HCT116 (cell line): ENCODE results near the gene PREX1. TPM values are rescaled to one million over a fixed set of nuclear protein-coding genes. Genes with fewer than 3 reads are reported as not detected.

Experiments used
- ATAC-seq: fragments of 200-7000 bp; cut with Tn5 transposase; 2 replicates; pipeline ENCODE4 v1.9.1; 2020; ENCODE audit warnings: mild to moderate bottlenecking, moderate library complexity
- BruUV-seq: library from RNA; stranded (reverse); fragments of 400-500 nt; replicated peaks from 2 replicates; lab custom pipeline; 2021; lab: Mats Ljungman, UMichigan
- CTCF ChIA-PET: fragments of 300-600 bp; sonication (Branson Sonifier 250); formaldehyde crosslinking; loops from one replicate; lab custom pipeline; 2021; ENCODE audit warnings: antibody characterized with exemption; lab: Charles Lee
- POLR2A ChIA-PET: fragments of 300-600, 350-600 bp; sonication (Branson Sonifier 250); formaldehyde crosslinking; loops from one replicate; lab custom pipeline; 2021; ENCODE audit warnings: antibody characterized with exemption; lab: Charles Lee
- RAD21 ChIA-PET, 2 experiments: fragments of 300-600 bp; sonication (Branson Sonifier 250); formaldehyde crosslinking; loops; one replicate each; lab custom pipeline; 2023; ENCODE audit warnings: low total read pairs in 2 of 2; ENCODE audit not compliant: uncharacterized antibody in 2 of 2, unreplicated experiment in 2 of 2, low non-redundant PET in 1 of 2; lab: Charles Lee
- DNase-seq: peaks from one replicate; pipeline ENCODE4 v3.0.0-alpha.2; 2010; ENCODE audit warnings: low read depth, low spot score
- H2AFZ ChIP-seq: fragments of 200-600 bp; shearing (Covaris generic), sonication (generic); 2 replicates; pipeline ENCODE4 v1.6.1; 2017; ENCODE audit warnings: low read depth, mixed run types, mixed read lengths, antibody characterized with exemption, low read length; ENCODE audit not compliant: poor library complexity, severe bottlenecking
- H3K27ac ChIP-seq: 2 replicates; pipeline ENCODE4 v1.5.1; 2012; ENCODE audit warnings: low read depth, low read length
- H3K27me3 ChIP-seq: fragments of 200-600 bp; sonication (generic); 2 replicates; pipeline ENCODE4 v1.6.1; 2016; ENCODE audit warnings: mixed run types, low read length, mixed read lengths; ENCODE audit not compliant: insufficient read depth
- H3K36me3 ChIP-seq, 2 experiments: fragments of 200-500 bp in 1 of 2; fragments of 200-600 bp in 1 of 2; sonication (Bioruptor generic) in 1 of 2; sonication (generic) in 1 of 2; 2 replicates each; pipeline versions ENCODE4 v1.5.1 to v1.6.1; 2014 to 2016; ENCODE audit warnings: low read length in 2 of 2, inconsistent platforms in 1 of 2, mixed read lengths in 1 of 2, mixed run types in 1 of 2; ENCODE audit not compliant: insufficient read depth in 2 of 2, control insufficient read depth in 1 of 2
- H3K4me1 ChIP-seq, 2 experiments: fragments of 200-600 bp in 1 of 2; sonication (generic) in 1 of 2; 2 replicates each; pipeline versions ENCODE4 v1.5.1 to v1.6.1; 2012 to 2017; ENCODE audit warnings: low read length in 2 of 2, inconsistent platforms in 1 of 2, mild to moderate bottlenecking in 1 of 2, mixed read lengths in 1 of 2, mixed run types in 1 of 2, moderate library complexity in 1 of 2; ENCODE audit not compliant: insufficient read depth in 2 of 2, control insufficient read depth in 1 of 2
- H3K4me2 ChIP-seq: fragments of 200-600 bp; sonication (generic); 2 replicates; pipeline ENCODE4 v1.6.1; 2017; ENCODE audit warnings: mixed run types, low read length, mixed read lengths
- H3K4me3 ChIP-seq, 2 experiments: fragments of 200-600 bp in 1 of 2; sonication (generic) in 1 of 2; replicated peaks in 1 of 2; 2 replicates each; pipeline ENCODE4 v1.5.1; 2011 to 2016; ENCODE audit warnings: low read length in 2 of 2, control low read depth in 1 of 2, low read depth in 1 of 2, mild to moderate bottlenecking in 1 of 2, mixed read lengths in 1 of 2, mixed run types in 1 of 2
- H3K79me2 ChIP-seq: fragments of 200-600 bp; sonication (generic); 2 replicates; pipeline ENCODE4 v1.6.1; 2017; ENCODE audit warnings: mild to moderate bottlenecking, mixed run types, low read length, moderate library complexity, mixed read lengths; ENCODE audit not compliant: insufficient read depth
- H3K9ac ChIP-seq: fragments of 200-600 bp; sonication (generic); 2 replicates; pipeline ENCODE4 v1.6.1; 2016; ENCODE audit warnings: low read length, mixed read lengths
- H3K9me2 ChIP-seq: fragments of 200-600 bp; sonication (generic), shearing (Covaris generic); 2 replicates; pipeline ENCODE4 v1.6.1; 2017; ENCODE audit warnings: mixed run types, mild to moderate bottlenecking, moderate library complexity; ENCODE audit not compliant: insufficient read depth
- H3K9me3 ChIP-seq, 2 experiments: fragments of 200-500 bp in 1 of 2; fragments of 200-600 bp in 1 of 2; sonication (Bioruptor generic) in 1 of 2; sonication (generic) in 1 of 2; 2 replicates each; pipeline ENCODE4 v1.6.1; 2014 to 2017; ENCODE audit warnings: low read length in 2 of 2, mixed read lengths in 2 of 2, inconsistent platforms in 1 of 2, low read depth in 1 of 2, mild to moderate bottlenecking in 1 of 2, mixed run types in 1 of 2, moderate library complexity in 1 of 2; ENCODE audit not compliant: control insufficient read depth in 1 of 2, insufficient read depth in 1 of 2
- H4K20me1 ChIP-seq: fragments of 200-600 bp; sonication (generic), shearing (Covaris generic); 2 replicates; pipeline ENCODE4 v1.6.1; 2017; ENCODE audit warnings: mixed run types, mild to moderate bottlenecking, moderate library complexity; ENCODE audit not compliant: insufficient read depth
- JUND ChIP-seq: IDR thresholded peaks from 2 replicates; pipeline ENCODE4 v1.6.1; 2012
- MAX ChIP-seq: IDR thresholded peaks from 2 replicates; pipeline ENCODE4 v1.6.1; 2012
- POLR2A ChIP-seq: IDR thresholded peaks from 2 replicates; pipeline ENCODE4 v1.7.0; 2011; ENCODE audit warnings: borderline replicate concordance; ENCODE audit not compliant: insufficient read depth, insufficient read length; ENCODE audit errors: extremely low read depth
- POLR2AphosphoS5 ChIP-seq: IDR thresholded peaks from 2 replicates; pipeline ENCODE4 v1.6.1; 2011; ENCODE audit warnings: mild to moderate bottlenecking, low read depth, low read length, moderate library complexity
- SP1 ChIP-seq: IDR thresholded peaks from 2 replicates; pipeline ENCODE4 v1.6.1; 2012; ENCODE audit warnings: low read depth
- TCF7L2 ChIP-seq: IDR thresholded peaks from 2 replicates; pipeline ENCODE4 v1.7.0; 2011; ENCODE audit warnings: borderline replicate concordance, inconsistent platforms; ENCODE audit not compliant: insufficient read depth, insufficient read length; ENCODE audit errors: extremely low read depth
- YY1 ChIP-seq: IDR thresholded peaks from 2 replicates; pipeline ENCODE4 v1.6.1; 2011; ENCODE audit warnings: low read length, low read depth, moderate library complexity, mild to moderate bottlenecking; ENCODE audit not compliant: insufficient replicate concordance; ENCODE audit errors: extremely low read depth
- ZFX ChIP-seq: fragments of 450-650 bp; IDR thresholded peaks from 2 replicates; pipeline ENCODE4 v1.6.1; 2017
- intact Hi-C: fragments of 100-400 bp; cut with micrococcal nuclease; formaldehyde crosslinking; loops from 2 replicates; pipeline ENCODE4 v1.10.0; 2022
- total RNA-seq: library from RNA; stranded (reverse); gene quantifications from one replicate; pipeline ENCODE4 v1.2.1, GENCODE V29; 2021; ENCODE audit not compliant: unreplicated experiment
- TF ChIP-seq, protein P1 (sequence below), 3 experiments: fragments of 200-600 bp in 1 of 3; sonication (generic) in 1 of 3; IDR thresholded peaks in 2 of 3; conservative IDR thresholded peaks in 1 of 3; 2 replicates each; pipeline ENCODE4 v1.5.1; 2012 to 2017; ENCODE audit warnings: low read depth in 2 of 3, low read length in 2 of 3, antibody characterized with exemption in 1 of 3, borderline replicate concordance in 1 of 3, control low read depth in 1 of 3, mild to moderate bottlenecking in 1 of 3, mixed read lengths in 1 of 3, mixed run types in 1 of 3, moderate library complexity in 1 of 3; ENCODE audit not compliant: insufficient read depth in 1 of 3
- TF ChIP-seq, protein P2 (sequence below): IDR thresholded peaks from 2 replicates; pipeline ENCODE4 v1.6.1; 2011; ENCODE audit warnings: mild to moderate bottlenecking, low read length, moderate library complexity; ENCODE audit not compliant: insufficient replicate concordance; ENCODE audit errors: extremely low read depth

Gene PREX1
- total RNA-seq, 1 experiment from 2014 or later: 6.1 TPM

- BruUV-seq: no TSS peak
- intact Hi-C loops: no loop called here
- no peak for TF ChIP-seq SP1
- TF ChIP-seq POLR2AphosphoS5: no peak
- TF ChIP-seq, protein P1, sequence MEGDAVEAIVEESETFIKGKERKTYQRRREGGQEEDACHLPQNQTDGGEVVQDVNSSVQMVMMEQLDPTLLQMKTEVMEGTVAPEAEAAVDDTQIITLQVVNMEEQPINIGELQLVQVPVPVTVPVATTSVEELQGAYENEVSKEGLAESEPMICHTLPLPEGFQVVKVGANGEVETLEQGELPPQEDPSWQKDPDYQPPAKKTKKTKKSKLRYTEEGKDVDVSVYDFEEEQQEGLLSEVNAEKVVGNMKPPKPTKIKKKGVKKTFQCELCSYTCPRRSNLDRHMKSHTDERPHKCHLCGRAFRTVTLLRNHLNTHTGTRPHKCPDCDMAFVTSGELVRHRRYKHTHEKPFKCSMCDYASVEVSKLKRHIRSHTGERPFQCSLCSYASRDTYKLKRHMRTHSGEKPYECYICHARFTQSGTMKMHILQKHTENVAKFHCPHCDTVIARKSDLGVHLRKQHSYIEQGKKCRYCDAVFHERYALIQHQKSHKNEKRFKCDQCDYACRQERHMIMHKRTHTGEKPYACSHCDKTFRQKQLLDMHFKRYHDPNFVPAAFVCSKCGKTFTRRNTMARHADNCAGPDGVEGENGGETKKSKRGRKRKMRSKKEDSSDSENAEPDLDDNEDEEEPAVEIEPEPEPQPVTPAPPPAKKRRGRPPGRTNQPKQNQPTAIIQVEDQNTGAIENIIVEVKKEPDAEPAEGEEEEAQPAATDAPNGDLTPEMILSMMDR (IDR thresholded peaks at IDR 0.05 in 2 of 3, conservative IDR thresholded peaks at IDR 0.05 in 1 of 3; ENCODE audit: borderline replicate concordance in 1 of 3, insufficient read depth in 1 of 3, low read depth in 2 of 3, low read length in 2 of 3): 0 out of 6 replicates have a peak, but pooled peaks of 1 of the 3 experiments have one; percentile 13
- no peaks in the 10 kb centered on the region for H3K27me3 ChIP-seq
- DNase-seq (no peak), ATAC-seq (peak; percentile 62)
- ChIA-PET CTCF (no interaction called here), RAD21 (no interaction called here), POLR2A (no interaction called here)
- H3K4me1 ChIP-seq: no peaks in the 10 kb centered on the region
- H3K9me2 ChIP-seq: no peaks in the 10 kb centered on the region
- H3K36me3 ChIP-seq: no peaks in the 10 kb centered on the region
- H3K4me3 ChIP-seq: no peak overlapping the region
- H3K4me2 ChIP-seq: no peak overlapping the region
- no peaks in the 10 kb centered on the region for H3K9me3 ChIP-seq
- no peak overlapping the region for H3K9ac ChIP-seq
- no peaks in the 10 kb centered on the region for H4K20me1 ChIP-seq
- H2AFZ ChIP-seq: no peak overlapping the region
- no peaks in the 10 kb centered on the region for H3K79me2 ChIP-seq
- H3K27ac ChIP-seq: no peak overlapping the region
Measured at GRCh38 chr20:48745330-48745729, 82.5 kb downstream of the PREX1 start.

GRCh38 chr20:48744515-48744914 lies 83.3 kb downstream of the PREX1 start:
- H3K9me2 ChIP-seq: no peaks in the 10 kb centered on the region
- ATAC-seq (no peak), DNase-seq (no peak)
- no peak overlapping the region for H2AFZ ChIP-seq
- BruUV-seq: no TSS peak
- no peaks in the 10 kb centered on the region for H3K9me3 ChIP-seq
- ChIA-PET CTCF (no interaction called here), RAD21 (no interaction called here), POLR2A (no interaction called here)
- H3K9ac ChIP-seq: no peak overlapping the region
- no peaks in the 10 kb centered on the region for H4K20me1 ChIP-seq
- H3K4me2 ChIP-seq: no peak overlapping the region
- H3K27me3 ChIP-seq: no peaks in the 10 kb centered on the region
- H3K4me3 ChIP-seq: no peak overlapping the region
- H3K4me1 ChIP-seq: no peaks in the 10 kb centered on the region
- intact Hi-C loops: no loop called here
- H3K27ac ChIP-seq: no peak overlapping the region
- no peaks in the 10 kb centered on the region for H3K79me2 ChIP-seq
- H3K36me3 ChIP-seq: no peaks in the 10 kb centered on the region
- TF ChIP-seq, protein P1 (IDR thresholded peaks at IDR 0.05 in 2 of 3, conservative IDR thresholded peaks at IDR 0.05 in 1 of 3; ENCODE audit: borderline replicate concordance in 1 of 3, insufficient read depth in 1 of 3, low read depth in 2 of 3, low read length in 2 of 3): no peak
- TF ChIP-seq TCF7L2: no peak
- TF ChIP-seq POLR2A: no peak
- no peak for TF ChIP-seq JUND
- no peak for TF ChIP-seq MAX
- TF ChIP-seq YY1: no peak
- no peak for TF ChIP-seq ZFX
- TF ChIP-seq, protein P2, sequence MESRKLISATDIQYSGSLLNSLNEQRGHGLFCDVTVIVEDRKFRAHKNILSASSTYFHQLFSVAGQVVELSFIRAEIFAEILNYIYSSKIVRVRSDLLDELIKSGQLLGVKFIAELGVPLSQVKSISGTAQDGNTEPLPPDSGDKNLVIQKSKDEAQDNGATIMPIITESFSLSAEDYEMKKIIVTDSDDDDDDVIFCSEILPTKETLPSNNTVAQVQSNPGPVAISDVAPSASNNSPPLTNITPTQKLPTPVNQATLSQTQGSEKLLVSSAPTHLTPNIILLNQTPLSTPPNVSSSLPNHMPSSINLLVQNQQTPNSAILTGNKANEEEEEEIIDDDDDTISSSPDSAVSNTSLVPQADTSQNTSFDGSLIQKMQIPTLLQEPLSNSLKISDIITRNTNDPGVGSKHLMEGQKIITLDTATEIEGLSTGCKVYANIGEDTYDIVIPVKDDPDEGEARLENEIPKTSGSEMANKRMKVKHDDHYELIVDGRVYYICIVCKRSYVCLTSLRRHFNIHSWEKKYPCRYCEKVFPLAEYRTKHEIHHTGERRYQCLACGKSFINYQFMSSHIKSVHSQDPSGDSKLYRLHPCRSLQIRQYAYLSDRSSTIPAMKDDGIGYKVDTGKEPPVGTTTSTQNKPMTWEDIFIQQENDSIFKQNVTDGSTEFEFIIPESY: no peak
